SK-N-MC (cell line): ENCODE results near the gene CYP46A1.

Experiments
- EZH2 ChIP-seq: fragments of 200-600 bp; sonication (generic); IDR thresholded peaks from one replicate; pipeline ENCODE4 v1.6.1; 2017; ENCODE audit warnings: antibody characterized with exemption
- POLR2AphosphoS5 ChIP-seq: IDR thresholded peaks from 2 replicates; pipeline ENCODE4 v1.6.1; 2012; ENCODE audit warnings: mild to moderate bottlenecking, low read depth, low read length, borderline replicate concordance

DNA sequence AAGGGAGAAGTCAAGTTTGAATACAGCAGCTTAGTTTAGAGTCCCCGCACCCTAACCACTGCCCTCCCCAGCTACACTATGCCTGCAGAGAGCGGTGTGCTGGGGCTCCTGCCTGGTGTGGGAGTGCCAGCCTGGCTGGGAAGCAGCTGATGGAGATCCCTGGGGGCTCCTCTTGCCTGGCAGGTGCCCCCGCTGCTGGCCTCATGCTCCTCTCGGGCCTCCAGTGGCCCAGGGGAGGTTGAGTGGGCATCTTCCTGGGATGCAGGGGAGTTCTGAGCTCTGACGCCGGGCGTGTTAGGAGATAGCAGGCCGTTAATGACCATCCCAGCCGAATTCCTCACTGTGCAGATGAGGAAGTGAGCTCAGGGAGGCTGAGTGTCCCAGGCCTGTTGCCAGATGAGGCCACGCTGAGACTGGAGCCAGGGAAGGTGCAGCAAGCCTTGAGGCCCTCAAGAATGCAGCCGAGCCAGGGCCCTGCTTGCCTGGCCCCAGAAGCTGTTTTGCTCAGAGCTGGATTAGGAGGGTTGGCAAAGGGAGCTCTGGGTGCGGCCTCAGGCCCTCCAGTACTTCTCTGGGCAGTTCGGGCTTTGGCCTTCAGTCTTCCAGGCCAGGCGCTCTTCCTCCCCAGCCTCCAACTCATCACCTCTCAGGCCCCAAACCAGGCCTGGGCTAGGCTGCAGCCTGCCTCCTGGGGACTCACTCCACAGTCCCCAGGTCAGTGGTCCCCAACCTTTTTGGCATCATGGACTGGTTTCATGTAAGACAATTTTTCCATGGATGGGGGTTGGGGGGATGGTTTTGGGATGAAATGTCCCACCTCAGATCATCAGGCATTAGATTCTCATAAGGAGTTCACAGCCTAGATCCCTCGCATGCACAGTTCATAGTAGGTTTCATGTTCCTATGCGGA lies 6.6 kb upstream of the CYP46A1 start:
- TF ChIP-seq POLR2AphosphoS5 (no peak), EZH2 (no peak)
